Daoy (cell line): Measurements from ENCODE around the gene R3HDM2. TPM values are rescaled to one million over a fixed set of nuclear protein-coding genes. Genes with fewer than 3 reads are reported as not detected.

Source experiments
- DNase-seq: peaks from one replicate; pipeline ENCODE4 v3.0.0-alpha.2; 2015; ENCODE audit warnings: low read depth
- total RNA-seq: library from RNA; depleted of rRNA; stranded (reverse); fragments of >200 nt; shearing (Covaris generic); gene quantifications from 2 replicates; pipeline ENCODE4 v1.2.3, GENCODE V29; 2014

R3HDM2 gene
- total RNA-seq, 1 experiment from 2014 or later, result 11.3 TPM

GRCh38 chr12:57229634-57230380, 201.0 kb downstream of the R3HDM2 start, which contains the start of gene SHMT2:
Gene SHMT2 (plus strand): TSS chr12:57229711. CDS start chr12:57229779, 68 bp downstream.
- peak; percentile 98 for DNase-seq

GRCh38 chr12:57229046-57229633, 201.7 kb downstream of the R3HDM2 start:
- DNase-seq, result peak; percentile 62

GRCh38 chr12:57227315-57228115, 203.3 kb downstream of the R3HDM2 start:
- DNase-seq, result no peak

- no peak for DNase-seq
Observed at GRCh38 chr12:57226588-57227314, 204.1 kb downstream of the R3HDM2 start.

GRCh38 chr12:57225680-57226210, 205.1 kb downstream of the R3HDM2 start:
- no peak for DNase-seq

GRCh38 chr12:57224973-57225679, 205.7 kb downstream of the R3HDM2 start:
- no peak for DNase-seq

GRCh38 chr12:57224278-57224972, 206.4 kb downstream of the R3HDM2 start:
- peak; percentile 51 for DNase-seq

- DNase-seq, result no peak
Observed at GRCh38 chr12:57223191-57224165, 207.4 kb downstream of the R3HDM2 start.

- DNase-seq, result no peak
Observed at GRCh38 chr12:57222286-57223190, 208.3 kb downstream of the R3HDM2 start.

- no peak for DNase-seq
Observed at GRCh38 chr12:57221169-57221917, 209.5 kb downstream of the R3HDM2 start.

- DNase-seq, result no peak
Observed at GRCh38 chr12:57220770-57221168, 210.1 kb downstream of the R3HDM2 start.

GRCh38 chr12:57219993-57220754, 210.7 kb downstream of the R3HDM2 start:
- DNase-seq, result no peak

GRCh38 chr12:57219205-57219992, 211.4 kb downstream of the R3HDM2 start:
- DNase-seq, result no peak

GRCh38 chr12:57218030-57218853, 212.6 kb downstream of the R3HDM2 start:
- DNase-seq, result no peak
